Retinal pigment epithelial cell (primary cell): ENCODE measurements around the gene UBTD2.

Experiments used
- DNase-seq: peaks from one replicate; pipeline ENCODE4 v3.0.0-alpha.2; 2010; ENCODE audit warnings: low read depth
- H3K4me3 ChIP-seq: 2 replicates; pipeline ENCODE4 v1.5.1; 2011; ENCODE audit warnings: mild to moderate bottlenecking, low read length, control low read depth, moderate library complexity
- TF ChIP-seq, protein P1 (sequence below): conservative IDR thresholded peaks from 2 replicates; pipeline ENCODE4 v1.5.1; 2011; ENCODE audit warnings: low read depth, low read length, control low read depth, inconsistent platforms

UBTD2 gene

DNA sequence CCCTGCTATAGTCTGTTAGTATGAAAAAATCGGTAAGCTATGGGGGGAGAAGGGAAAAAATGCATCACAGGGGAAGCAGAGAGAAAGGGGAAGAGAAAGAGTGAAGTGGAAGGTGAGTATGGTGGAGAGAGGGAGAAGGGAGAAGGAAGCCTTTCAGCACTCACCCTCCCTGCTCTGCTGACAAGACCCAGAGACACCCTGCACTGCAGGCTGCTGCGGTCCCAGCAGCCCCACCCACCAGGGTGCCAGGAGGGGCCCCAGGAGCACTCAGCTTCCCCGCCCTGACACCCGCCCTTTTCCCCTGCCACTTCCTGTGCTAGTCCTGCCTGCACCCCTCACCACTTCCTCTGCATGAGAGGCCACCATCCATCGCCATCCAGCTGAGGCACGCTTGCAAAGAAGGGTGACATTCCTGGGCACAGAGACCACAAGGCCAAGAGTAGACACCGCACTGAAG, 108.3 kb downstream of the UBTD2 start:
- TF ChIP-seq, protein P1, sequence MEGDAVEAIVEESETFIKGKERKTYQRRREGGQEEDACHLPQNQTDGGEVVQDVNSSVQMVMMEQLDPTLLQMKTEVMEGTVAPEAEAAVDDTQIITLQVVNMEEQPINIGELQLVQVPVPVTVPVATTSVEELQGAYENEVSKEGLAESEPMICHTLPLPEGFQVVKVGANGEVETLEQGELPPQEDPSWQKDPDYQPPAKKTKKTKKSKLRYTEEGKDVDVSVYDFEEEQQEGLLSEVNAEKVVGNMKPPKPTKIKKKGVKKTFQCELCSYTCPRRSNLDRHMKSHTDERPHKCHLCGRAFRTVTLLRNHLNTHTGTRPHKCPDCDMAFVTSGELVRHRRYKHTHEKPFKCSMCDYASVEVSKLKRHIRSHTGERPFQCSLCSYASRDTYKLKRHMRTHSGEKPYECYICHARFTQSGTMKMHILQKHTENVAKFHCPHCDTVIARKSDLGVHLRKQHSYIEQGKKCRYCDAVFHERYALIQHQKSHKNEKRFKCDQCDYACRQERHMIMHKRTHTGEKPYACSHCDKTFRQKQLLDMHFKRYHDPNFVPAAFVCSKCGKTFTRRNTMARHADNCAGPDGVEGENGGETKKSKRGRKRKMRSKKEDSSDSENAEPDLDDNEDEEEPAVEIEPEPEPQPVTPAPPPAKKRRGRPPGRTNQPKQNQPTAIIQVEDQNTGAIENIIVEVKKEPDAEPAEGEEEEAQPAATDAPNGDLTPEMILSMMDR, result no peak
- DNase-seq, result no peak
- H3K4me3 ChIP-seq, result no peak overlapping the region

DNA sequence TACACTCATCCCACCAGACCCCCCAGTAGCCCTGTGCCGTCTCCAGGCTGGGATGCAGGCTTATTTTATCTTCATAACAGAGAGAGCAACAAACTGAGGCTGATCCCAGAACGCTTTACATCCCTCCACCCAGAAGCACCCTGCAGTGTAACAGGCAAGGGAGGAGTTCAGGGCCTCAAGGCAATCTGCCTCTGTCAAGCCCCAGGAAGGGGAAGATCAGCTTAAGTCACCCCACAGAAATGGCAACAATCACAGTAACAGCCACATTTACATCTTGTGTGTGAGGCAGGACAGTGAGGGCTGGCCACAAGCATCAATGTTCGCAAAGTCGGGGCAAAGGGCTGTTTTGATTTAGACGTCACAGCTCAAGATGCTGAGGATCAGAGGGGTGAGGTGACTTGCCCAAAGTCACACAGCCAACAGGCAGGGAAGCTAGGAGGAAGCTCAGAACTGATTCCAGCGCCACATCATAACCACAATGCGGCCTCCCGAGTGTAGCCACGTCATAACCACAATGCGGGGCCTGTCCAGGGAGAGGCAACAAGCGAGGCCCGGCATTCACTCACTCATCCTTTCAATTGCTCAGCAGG, 109.9 kb downstream of the UBTD2 start:
- TF ChIP-seq, protein P1, result no peak
- DNase-seq, result no peak
- no peak overlapping the region for H3K4me3 ChIP-seq

DNA sequence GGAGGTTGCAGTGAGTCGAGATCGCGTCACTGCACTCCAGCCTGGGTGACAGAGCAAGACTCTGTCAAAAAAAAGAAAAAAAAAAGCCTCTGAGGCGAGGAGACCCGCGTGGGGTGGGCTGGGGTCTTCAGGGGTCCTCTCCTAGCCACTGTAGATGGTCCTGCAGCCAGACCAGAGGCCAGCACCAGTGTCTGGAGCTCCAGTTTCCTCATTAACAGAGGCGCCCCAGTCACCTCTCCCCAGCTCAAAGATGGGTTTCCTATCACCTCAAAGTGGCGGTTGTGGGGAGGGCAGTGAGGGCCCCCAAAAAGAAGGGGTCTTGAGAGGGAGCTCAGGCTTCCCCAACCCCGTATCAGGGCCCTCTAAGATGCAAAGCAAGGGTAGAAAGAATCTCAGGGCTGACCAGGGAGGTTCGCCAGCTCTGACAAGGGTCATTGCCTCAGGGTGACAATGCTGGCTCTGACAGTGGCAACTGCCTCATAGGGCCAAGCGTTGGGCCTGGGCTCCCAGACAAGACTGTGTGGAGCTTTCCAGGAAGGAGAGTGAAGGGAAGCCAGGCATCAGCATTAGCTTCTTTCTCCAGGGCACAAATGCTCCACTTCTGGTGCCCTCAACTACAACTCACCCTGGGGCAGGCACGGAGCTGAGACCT, 110.5 kb downstream of the UBTD2 start:
- DNase-seq, result no peak
- TF ChIP-seq, protein P1, result no peak
- no peak overlapping the region for H3K4me3 ChIP-seq

DNA sequence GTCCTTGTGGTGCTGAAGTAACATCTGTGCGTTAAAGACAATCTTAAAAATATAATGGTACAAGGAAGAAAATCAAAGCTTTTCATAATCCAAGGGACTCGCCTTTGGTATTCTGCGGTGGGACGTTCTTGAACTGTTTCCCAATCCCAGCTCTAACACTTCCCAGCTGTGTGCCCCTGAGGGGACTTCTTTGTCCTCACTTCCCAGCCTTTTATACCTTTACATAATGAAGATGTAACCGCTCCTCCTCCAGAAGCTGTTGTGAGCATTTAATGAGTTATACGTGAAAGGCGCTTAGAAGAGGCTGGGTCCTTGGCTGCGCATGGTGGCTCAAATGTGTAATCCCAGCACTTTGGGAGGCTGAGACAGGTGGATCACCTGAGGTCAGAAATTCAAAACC, 112.4 kb downstream of the UBTD2 start:
- no peak for DNase-seq
- H3K4me3 ChIP-seq, result no peak overlapping the region
- TF ChIP-seq, protein P1, result no peak

DNA sequence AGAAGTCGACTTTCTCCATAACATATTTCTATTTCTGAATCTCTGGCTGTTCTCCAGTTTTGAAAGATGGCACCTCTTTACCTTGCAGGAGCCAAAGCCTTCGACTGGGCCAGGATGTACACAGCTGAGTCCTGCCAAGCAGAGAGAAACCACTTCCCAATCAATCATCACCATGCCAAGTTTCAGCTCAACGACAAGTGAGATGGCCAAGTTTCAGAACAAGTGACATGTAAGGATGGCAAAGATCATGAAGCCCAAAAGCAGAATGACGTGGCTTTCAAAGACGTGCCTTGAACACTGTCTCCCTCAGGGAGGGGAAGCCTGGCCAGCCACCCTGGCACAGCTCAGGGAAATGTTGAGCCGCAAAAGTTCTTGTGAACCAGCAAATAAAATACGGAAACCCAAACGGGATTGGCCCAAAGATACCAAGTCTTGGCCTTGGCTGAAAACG, 113.3 kb downstream of the UBTD2 start:
- no peak for DNase-seq
- TF ChIP-seq, protein P1, result no peak

DNA sequence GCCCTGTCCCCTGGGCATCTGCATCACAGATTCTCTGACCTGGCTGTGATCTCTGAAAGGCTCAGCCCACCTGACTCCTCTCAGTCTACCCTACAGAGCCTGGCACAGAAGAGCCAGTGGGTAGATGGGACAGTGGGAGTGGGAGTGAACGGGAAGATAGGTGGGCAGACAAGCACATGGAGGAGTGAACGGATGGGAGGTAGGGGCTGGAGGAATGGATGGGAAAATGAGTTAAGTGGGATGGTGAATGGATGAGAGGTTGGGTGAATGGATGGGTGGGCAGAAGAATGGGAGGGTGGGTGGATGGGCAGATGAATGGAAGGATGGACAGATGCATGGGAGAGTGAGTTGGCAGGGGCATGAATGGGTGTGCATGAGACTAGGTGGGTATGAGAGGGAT, 114.3 kb downstream of the UBTD2 start:
- DNase-seq, result no peak
- TF ChIP-seq, protein P1, result no peak
- H3K4me3 ChIP-seq, result no peak overlapping the region

More for the DNA sequence above, 113.3 kb downstream of the UBTD2 start:
- no peak overlapping the region for H3K4me3 ChIP-seq

DNA sequence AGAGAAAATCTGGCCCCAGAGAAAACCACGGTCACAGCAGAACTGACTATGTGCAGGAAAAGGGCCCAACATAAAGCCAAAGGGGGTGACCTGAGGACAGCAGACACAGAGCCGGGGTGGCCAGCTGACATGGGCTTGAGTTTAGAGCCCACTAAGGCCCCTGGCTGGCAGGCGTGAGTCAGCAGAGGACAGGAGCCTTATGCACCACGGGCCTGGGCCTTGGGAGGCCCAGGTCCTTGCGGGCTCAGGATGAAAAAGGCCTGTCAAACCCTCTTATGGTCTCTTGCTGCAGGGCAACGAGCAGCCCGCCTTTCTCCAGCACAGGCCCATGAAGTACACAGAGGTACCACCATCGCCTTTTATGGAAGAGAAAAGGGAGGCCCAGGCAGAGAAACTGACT, 115.3 kb downstream of the UBTD2 start:
- TF ChIP-seq, protein P1, result no peak
- no peak for DNase-seq

More for the DNA sequence above, 115.3 kb downstream of the UBTD2 start:
- no peak overlapping the region for H3K4me3 ChIP-seq
